K562 (cell line): Measurements from ENCODE around the gene C1QTNF12. TPM values are rescaled to one million over a fixed set of nuclear protein-coding genes. Genes with fewer than 3 reads are reported as not detected.

ENCODE experiments used
- BDP1 ChIP-seq: IDR thresholded peaks from 3 replicates; pipeline ENCODE4 v1.6.1; 2011; ENCODE audit not compliant: insufficient read length, insufficient read depth
- CBX8 ChIP-seq: fragments of 200-600 bp; sonication (generic); IDR thresholded peaks from 2 replicates; pipeline ENCODE4 v1.6.1; 2012; ENCODE audit warnings: borderline replicate concordance, mixed run types, low read depth, mild to moderate bottlenecking, moderate library complexity, mixed read lengths, low read length, control low read depth, inconsistent platforms; ENCODE audit not compliant: poor library complexity, severe bottlenecking; ENCODE audit errors: extremely low read depth
- CCNT2 ChIP-seq: IDR thresholded peaks from 2 replicates; pipeline ENCODE4 v1.6.1; 2011; ENCODE audit warnings: borderline replicate concordance, low read depth, mild to moderate bottlenecking, moderate library complexity, mixed read lengths, low read length; ENCODE audit not compliant: insufficient read length; ENCODE audit errors: extremely low read depth
- CEBPB ChIP-seq: fragments of 450-650 bp; IDR thresholded peaks from 2 replicates; pipeline ENCODE4 v1.6.1; 2016; ENCODE audit warnings: missing genetic modification characterization, missing compliant biosample characterization
- CXXC5 ChIP-seq: fragments of 250-450 bp; sonication (Bioruptor Pico); IDR thresholded peaks from 2 replicates; pipeline ENCODE4 v1.8.0; 2022; ENCODE audit warnings: inconsistent platforms, mild to moderate bottlenecking, moderate library complexity
- ETV5 ChIP-seq: sonication (generic); formaldehyde crosslinking; IDR thresholded peaks from 2 replicates; pipeline ENCODE4 v1.4.0; 2020; ENCODE audit warnings: low read depth, mild to moderate bottlenecking, missing genetic modification reagents
- HDGF ChIP-seq: fragments of 450-650 bp; IDR thresholded peaks from 2 replicates; pipeline ENCODE4 v1.6.1; 2016
- HNRNPK ChIP-seq: fragments of 200-400 bp; formaldehyde crosslinking; IDR thresholded peaks from one replicate; pipeline ENCODE4 v1.6.1; 2018; ENCODE audit warnings: mild to moderate bottlenecking, low read depth, low read length; ENCODE audit not compliant: poor library complexity, severe bottlenecking
- MCM3 ChIP-seq: fragments of 450-650 bp; IDR thresholded peaks from 2 replicates; pipeline ENCODE4 v1.6.1; 2016
- NRF1 ChIP-seq, 2 experiments: fragments of 450-650 bp; IDR thresholded peaks in 1 of 2; conservative IDR thresholded peaks in 1 of 2; 2 replicates each; pipeline ENCODE4 v1.6.1; 2014; ENCODE audit warnings: mild to moderate bottlenecking in 2 of 2
- POU5F1 ChIP-seq: fragments of 150-350 bp; IDR thresholded peaks from 2 replicates; pipeline ENCODE4 v1.6.1; 2014; ENCODE audit warnings: borderline replicate concordance, low read length, low read depth, mild to moderate bottlenecking; ENCODE audit not compliant: partially characterized antibody
- PPARD ChIP-seq: fragments of 250-450 bp; sonication (Bioruptor Pico); IDR thresholded peaks from 2 replicates; pipeline ENCODE4 v1.8.0; 2022; ENCODE audit warnings: inconsistent platforms, mild to moderate bottlenecking, moderate library complexity
- PRMT5 ChIP-seq: sonication (generic); formaldehyde crosslinking; IDR thresholded peaks from 2 replicates; pipeline ENCODE4 v1.5.0; 2020; ENCODE audit warnings: missing genetic modification reagents
- PTBP1 ChIP-seq: fragments of 200-400 bp; formaldehyde crosslinking; IDR thresholded peaks from 2 replicates; pipeline ENCODE4 v1.6.1; 2017; ENCODE audit warnings: low read depth, low read length
- PYGO2 ChIP-seq: fragments of 450-650 bp; IDR thresholded peaks from 2 replicates; pipeline ENCODE4 v1.6.1; 2016; ENCODE audit warnings: mild to moderate bottlenecking, missing genetic modification characterization, moderate library complexity, missing compliant biosample characterization
- SNRNP70 ChIP-seq: fragments of 200-400 bp; formaldehyde crosslinking; optimal IDR thresholded peaks from 2 replicates; pipeline ENCODE3; 2017; ENCODE audit warnings: low read depth, low read length
- TEAD2 ChIP-seq: fragments of 450-650 bp; IDR thresholded peaks from 2 replicates; pipeline ENCODE4 v1.6.1; 2016; ENCODE audit warnings: missing genetic modification characterization, control low read depth, missing compliant biosample characterization
- ZNF232 ChIP-seq: sonication (generic); formaldehyde crosslinking; IDR thresholded peaks from 2 replicates; pipeline ENCODE4 v1.8.0; 2022; ENCODE audit warnings: mild to moderate bottlenecking, missing genetic modification reagents
- polyA plus RNA-seq, 8 experiments: library from polyadenylated mRNA; depleted of rRNA in 4 of 8; stranded (reverse) in 5 of 8; unstranded in 3 of 8; fragments of >200 nt; fragmentation: Nextera tagmentation in 2 of 8; fragmentation: Illumina TruSeq in 1 of 8; extraction: Ambion mirVana in 2 of 8; extraction: Trizol in 1 of 8; gene quantifications; 2 replicates each; pipeline versions ENCODE4 v1.2.1 to v1.2.3, GENCODE V29; 2011 to 2014; ENCODE audit warnings: inconsistent platforms in 1 of 8, missing spikeins in 1 of 8
- total RNA-seq, 7 experiments: library from RNA; depleted of rRNA in 6 of 7; stranded (reverse); fragments of >200 nt in 6 of 7; fragmentation: Illumina TruSeq in 2 of 7; extraction: Trizol in 2 of 7; gene quantifications; 2 replicates each; pipeline versions ENCODE4 v1.2.1 to v1.2.3, GENCODE V29; 2011 to 2021; ENCODE audit warnings: low replicate concordance in 1 of 7
- TF ChIP-seq, protein P1 (sequence below): IDR thresholded peaks from 2 replicates; pipeline ENCODE4 v1.6.1; 2012; ENCODE audit warnings: low read depth, low read length, improper control_type of control experiment, borderline replicate concordance
- TF ChIP-seq, protein P2 (sequence below): fragments of 450-650 bp; formaldehyde crosslinking; conservative IDR thresholded peaks from 2 replicates; pipeline ENCODE4 v1.4.0; 2022; ENCODE audit warnings: mild to moderate bottlenecking, missing genetic modification characterization
- TF ChIP-seq, protein P3 (sequence below), 2 experiments: fragments of 200-800 bp in 1 of 2; sonication (Bioruptor generic) in 1 of 2; sonication (generic) in 1 of 2; formaldehyde crosslinking in 1 of 2; IDR thresholded peaks in 1 of 2; conservative IDR thresholded peaks in 1 of 2; 2 replicates each; pipeline versions ENCODE4 v1.5.0 to v1.6.1; 2016 to 2020; ENCODE audit warnings: missing compliant biosample characterization in 1 of 2, missing genetic modification characterization in 1 of 2, missing genetic modification reagents in 1 of 2

C1QTNF12 gene
- total and polyA plus RNA-seq, 9 of the 15 experiments (the other 6 are each of a cell fraction or from before 2014, with no cell fraction given): 0.11 to 4.3 (median 0.93) TPM; not detected in 3

GRCh38 chr1:1231400-1232207 is 14.9 kb downstream of the C1QTNF12 start, which contains the start of gene SDF4 (continued):
- TF ChIP-seq ZNF232 (CRISPR knock-in tag) (no peak), SNRNP70 (no peak), HNRNPK (no peak), ETV5 (CRISPR knock-in tag) (no peak), PRMT5 (no peak), NRF1 (conservative IDR thresholded peaks at IDR 0.05 in 1 of 2, IDR thresholded peaks at IDR 0.05 in 1 of 2) (peak; percentile 89 to 92), PPARD (CRISPR knock-in tag) (no peak), CXXC5 (CRISPR knock-in tag) (peak; percentile 99; the same call in 1 of the 2 replicates), TEAD2 (tag) (no peak), MCM3 (no peak), CBX8 (no peak), BDP1 (no peak), CEBPB (tag) (no peak), PYGO2 (tag) (no peak), CCNT2 (peak; percentile 52), PTBP1 (no peak), POU5F1 (peak; percentile 72), HDGF (no peak)
- TF ChIP-seq, protein P1, sequence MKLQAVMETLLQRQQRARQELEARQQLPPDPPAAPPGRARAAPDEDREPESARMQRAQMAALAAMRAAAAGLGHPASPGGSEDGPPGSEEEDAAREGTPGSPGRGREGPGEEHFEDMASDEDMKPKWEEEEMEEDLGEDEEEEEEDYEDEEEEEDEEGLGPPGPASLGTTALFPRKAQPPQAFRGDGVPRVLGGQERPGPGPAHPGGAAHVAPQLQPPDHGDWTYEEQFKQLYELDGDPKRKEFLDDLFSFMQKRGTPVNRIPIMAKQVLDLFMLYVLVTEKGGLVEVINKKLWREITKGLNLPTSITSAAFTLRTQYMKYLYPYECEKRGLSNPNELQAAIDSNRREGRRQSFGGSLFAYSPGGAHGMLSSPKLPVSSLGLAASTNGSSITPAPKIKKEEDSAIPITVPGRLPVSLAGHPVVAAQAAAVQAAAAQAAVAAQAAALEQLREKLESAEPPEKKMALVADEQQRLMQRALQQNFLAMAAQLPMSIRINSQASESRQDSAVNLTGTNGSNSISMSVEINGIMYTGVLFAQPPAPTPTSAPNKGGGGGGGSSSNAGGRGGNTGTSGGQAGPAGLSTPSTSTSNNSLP: no peak
- TF ChIP-seq, protein P2, sequence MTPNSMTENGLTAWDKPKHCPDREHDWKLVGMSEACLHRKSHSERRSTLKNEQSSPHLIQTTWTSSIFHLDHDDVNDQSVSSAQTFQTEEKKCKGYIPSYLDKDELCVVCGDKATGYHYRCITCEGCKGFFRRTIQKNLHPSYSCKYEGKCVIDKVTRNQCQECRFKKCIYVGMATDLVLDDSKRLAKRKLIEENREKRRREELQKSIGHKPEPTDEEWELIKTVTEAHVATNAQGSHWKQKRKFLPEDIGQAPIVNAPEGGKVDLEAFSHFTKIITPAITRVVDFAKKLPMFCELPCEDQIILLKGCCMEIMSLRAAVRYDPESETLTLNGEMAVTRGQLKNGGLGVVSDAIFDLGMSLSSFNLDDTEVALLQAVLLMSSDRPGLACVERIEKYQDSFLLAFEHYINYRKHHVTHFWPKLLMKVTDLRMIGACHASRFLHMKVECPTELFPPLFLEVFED (CRISPR knock-in tag): no peak
- TF ChIP-seq, protein P3, sequence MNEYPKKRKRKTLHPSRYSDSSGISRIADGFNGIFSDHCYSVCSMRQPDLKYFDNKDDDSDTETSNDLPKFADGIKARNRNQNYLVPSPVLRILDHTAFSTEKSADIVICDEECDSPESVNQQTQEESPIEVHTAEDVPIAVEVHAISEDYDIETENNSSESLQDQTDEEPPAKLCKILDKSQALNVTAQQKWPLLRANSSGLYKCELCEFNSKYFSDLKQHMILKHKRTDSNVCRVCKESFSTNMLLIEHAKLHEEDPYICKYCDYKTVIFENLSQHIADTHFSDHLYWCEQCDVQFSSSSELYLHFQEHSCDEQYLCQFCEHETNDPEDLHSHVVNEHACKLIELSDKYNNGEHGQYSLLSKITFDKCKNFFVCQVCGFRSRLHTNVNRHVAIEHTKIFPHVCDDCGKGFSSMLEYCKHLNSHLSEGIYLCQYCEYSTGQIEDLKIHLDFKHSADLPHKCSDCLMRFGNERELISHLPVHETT (CRISPR knock-in tag; conservative IDR thresholded peaks at IDR 0.05 in 1 of 2, IDR thresholded peaks at IDR 0.05 in 1 of 2): peak; percentile 22 to 98; a peak in 2 of 4 replicates
